GM15510 (cell line): Measurements from ENCODE around the gene ABHD17A.

ENCODE experiments used
- POLR2A ChIP-seq: IDR thresholded peaks from 3 replicates; pipeline ENCODE4 v1.6.1; 2011; ENCODE audit warnings: borderline replicate concordance; ENCODE audit not compliant: insufficient read length; ENCODE audit errors: extremely low read depth

ABHD17A gene

DNA sequence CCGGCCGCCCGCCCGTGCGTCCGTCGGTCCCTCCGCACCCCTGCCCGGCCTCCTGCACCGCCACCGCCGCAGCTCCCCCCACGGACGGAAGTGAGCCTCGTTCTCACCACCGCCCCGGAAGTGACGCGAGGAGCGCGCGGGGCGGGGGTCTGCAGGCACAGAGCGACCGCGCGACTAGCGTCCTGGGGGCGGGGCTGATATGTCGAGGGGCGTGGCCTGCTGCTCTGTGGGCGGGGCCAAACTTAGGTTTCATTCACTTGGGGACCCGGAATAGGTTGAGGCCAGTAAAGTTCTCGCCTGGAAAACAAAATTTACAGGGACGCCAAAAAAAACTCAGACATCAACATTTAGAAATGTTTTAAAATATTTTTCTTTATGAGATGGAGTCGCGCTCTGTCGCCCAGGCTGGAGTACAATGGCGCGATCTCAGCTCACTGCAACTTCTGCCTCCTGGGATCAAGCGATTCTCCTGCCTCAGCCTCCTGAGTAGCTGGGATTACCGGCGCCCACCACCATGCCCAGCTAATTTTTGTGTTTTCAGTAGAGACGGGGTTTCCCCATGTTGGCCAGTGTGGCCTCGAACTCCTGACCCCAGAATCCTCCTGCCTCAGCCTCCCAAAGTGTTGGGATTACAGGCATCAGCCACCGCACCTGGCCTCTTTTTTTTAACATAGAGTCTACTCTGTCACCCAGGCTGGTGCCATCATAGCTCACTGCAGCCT, at the start of gene ABHD17A:
Gene ABHD17A (minus strand): TSS at position 99 of the 722 bp plus-strand sequence. CDS start 3,930 bp downstream, outside the sequence.
- peak; percentile 62 for TF ChIP-seq POLR2A

DNA sequence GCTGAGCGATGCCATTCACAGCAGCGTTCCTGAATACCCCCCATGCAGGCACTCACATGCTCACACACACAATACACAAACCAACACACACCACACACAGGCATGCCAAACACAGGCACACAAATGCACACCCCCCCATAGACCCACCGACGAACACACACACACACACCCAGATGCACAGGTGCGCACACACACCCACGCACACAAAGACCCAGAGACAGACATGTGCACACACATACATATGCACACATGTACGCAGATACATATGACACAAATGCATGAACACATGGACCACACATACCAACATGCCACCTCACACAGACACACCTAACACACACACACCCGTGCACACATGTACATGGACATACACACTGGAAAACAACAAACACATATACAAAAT, 48.6 kb upstream of the ABHD17A start:
- no peak for TF ChIP-seq POLR2A

DNA sequence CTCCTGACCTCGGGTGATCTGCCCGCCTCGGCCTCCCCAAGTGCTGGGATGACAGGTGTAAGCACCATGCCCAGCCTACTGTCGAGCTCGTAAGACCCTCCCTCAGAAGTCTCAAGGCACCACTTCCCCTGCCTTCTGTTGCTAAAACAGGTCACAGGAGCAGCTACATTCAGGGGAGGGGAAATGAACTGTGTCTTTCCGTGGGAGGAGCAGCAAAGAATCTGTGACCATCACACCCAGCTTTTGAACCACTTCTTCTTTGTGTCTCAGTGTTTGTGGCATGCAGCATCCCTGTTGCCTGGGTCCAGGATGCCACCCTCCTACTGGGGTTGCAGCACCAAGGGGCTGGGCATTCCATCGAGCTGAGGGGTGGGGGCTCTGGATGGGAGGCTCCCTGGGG, 47.9 kb upstream of the ABHD17A start:
- no peak for TF ChIP-seq POLR2A

DNA sequence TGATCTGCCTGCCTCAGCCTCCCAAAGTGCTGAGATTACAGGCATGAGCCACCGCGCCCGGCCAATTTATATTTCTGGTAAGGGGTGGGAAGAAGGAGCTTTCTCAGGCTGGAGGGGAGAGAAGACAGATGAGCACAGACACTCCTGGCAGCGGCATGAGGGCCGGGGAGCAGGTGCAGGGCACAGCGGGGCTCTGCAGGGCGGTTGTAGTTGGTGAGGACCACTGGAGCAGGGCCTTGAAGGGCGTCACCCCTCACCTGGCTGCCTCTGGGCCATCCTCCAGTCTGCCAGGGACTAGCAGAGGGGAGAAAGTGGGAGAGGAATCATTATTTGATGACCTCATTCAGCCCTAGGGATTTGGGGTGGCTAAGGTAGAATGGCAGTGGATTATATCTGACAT, 47.1 kb upstream of the ABHD17A start:
- no peak for TF ChIP-seq POLR2A

DNA sequence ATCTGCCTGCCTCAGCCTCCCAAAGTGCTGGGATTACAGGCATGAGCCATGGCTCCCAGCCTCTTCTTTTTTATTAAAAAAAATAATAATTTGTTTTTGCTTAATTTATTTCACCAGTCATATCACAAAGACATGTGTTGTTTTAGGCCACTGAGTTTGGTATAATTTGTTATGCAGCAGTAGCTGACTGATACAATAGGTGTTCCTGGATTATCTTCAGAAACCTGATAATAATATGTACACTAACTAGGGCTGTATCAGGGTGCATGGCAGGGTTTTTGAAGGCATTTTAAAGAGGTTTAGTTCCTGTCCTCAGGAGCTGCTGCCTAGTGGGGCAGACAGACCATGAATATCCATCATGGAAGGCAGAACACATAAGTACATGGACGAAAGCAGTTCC, 46.1 kb upstream of the ABHD17A start:
- no peak for TF ChIP-seq POLR2A

DNA sequence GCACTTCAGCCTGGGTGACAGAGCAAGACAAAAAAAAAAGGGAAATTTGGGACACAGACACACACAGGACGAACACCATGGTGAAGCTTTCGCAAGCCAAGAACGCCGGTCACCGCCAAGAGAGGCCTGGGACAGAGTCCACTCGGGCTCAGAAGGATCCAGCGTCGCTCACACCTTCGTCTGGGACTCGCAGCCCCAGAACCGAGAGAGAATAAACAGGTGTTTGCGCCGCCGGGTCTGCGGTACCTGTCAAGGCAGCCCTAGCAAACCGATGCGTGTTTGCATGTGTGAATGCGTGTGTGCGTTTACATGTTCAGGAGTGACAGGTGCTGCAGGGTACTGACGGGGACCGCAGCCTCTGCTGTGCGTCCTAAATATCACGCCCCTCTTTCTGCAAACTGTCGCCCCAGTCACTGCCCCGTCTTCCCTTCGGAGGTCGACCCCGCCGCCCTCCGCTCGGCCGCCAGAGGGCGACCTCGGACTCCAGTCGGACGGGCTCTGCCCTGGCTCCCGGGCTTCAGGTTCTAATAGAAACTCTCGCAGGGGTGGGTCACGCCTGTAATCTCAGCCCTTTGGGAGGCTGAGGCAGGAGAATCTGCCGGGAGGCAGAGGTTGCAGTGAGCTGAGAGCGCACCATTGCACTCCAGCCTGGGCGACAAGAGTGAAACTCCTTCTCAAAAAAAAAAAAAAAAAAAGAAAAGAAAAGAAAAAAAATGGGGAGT, 43.9 kb upstream of the ABHD17A start:
- TF ChIP-seq POLR2A = no peak

DNA sequence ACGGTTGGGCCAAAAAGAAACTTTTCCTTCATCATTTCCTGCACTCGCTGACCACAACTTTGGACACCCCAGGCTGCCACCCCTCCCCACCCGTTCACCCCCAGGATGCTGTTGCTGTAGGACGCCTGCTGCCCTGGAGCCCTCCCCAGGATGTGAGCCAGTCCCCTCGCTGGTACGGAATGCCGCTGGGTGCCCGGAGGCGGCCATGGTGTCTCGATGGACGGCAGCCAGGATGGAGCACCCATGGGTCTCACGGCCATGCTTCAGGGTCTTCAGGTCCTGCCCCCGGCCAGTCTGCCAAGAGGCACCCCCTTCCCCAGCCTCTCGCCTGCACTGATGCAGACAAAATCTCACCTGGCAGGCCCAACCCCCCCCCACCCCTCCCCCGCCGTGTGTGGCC, 40.2 kb upstream of the ABHD17A start:
- no peak for TF ChIP-seq POLR2A

DNA sequence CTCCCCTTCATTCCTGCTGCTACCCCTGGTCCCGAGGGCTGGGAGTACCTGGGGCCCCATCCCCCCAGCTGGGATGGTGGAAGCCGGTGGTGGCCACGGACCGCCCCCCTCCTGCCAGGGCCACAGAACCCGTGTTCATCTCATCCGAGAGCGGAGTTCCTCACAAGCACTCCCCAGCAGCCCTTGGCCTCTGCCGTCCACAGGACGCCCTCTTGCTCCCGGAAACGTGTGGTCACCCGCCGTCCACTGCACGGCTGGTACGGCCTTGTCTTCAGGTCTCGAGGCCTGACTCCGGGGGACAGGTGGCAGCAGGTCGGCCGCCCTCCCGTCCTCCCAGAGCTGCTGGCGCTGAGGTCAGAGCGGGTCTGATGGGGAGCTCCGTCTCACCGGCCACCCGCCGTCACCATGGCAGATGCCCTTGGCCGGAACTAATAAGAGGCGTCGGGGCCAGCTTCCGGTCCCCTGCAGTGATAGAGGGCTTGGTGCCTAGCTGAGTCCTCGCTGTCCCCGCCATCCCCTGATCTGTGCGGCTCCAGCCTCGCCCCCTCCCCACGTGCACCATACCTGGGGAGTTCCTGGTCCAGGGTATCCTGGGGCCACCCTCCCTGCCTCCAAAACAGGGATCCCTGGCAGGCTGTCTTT, 39.1 kb upstream of the ABHD17A start:
- TF ChIP-seq POLR2A = no peak

DNA sequence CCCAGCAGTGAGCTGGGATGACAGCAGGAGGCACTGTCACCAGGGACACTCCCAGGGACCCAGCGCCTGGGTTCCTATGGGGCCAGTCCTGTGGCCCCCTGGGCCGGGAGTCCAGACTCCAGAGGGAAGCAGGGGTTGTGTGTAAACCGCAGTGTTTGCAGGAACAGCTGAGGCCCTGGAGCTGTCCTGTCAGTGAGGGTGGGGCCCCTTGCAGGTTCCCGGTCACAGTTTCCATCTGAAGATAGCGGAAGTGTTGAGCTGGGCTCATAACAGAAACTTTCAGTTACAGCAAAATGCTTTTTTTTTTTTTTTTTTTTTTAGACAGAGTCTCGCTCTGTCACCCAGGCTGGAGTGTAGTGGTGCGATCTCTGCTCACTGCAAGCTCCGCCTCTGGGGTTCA, 38.0 kb upstream of the ABHD17A start:
- TF ChIP-seq POLR2A = no peak

DNA sequence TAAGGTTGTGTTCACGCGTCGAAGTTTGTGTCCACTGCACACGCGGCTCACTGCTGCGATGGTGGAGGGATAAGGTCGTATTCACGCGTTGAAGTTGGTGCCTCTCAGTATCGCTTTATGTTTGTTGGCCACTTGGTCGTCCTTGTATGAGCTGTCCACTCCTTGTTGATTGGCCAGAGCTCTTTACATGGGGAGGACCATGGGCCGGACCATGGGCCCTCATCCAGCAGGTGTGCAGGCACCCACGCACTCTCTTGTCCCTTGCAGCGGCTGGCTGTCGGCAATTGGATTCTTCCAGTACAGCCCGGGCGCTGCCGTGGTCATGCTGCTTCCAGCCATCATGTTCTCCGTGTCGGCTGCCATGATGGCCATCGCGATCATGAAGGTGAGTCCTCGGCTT, 37.5 kb upstream of the ABHD17A start:
- TF ChIP-seq POLR2A = no peak

DNA sequence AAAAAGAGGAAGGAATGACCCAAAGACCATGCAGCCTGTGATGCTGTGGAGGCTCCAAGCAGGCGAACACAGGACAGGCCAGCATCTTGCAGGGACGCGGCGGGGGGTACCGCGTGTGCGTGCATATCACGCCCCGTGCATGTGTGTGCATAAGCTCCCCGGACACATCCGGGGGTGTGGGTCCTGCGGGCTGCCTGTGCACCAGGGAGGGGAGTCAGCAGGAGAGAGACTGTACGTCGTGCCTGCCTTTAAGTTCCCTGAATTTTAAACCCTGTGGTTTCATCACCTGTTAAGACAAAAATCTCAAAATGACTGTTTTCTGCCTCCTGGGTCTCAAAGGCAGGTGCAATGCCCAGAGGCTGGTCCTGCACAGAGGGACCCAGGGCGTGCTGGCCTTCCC, 36.5 kb upstream of the ABHD17A start:
- no peak for TF ChIP-seq POLR2A

DNA sequence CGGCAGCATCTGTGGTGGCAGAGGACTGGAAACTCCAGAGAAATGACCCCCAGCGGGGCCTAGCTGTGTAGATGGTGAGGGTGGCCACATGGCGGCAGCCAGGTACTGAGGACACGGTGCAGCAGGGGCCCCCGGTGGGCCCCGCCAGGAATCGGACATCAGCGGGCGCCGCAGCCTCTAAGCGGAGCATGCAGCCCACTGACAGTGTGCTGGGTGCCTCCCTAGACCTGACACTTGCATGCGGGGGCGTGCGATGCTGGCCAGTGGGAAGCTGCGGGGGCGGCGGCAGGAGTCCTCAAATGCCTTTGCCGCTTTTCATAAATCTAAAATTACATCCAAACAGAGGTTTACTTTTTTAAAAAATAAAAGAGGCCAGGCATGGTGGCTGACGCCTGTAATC, 36.0 kb upstream of the ABHD17A start:
- no peak for TF ChIP-seq POLR2A

DNA sequence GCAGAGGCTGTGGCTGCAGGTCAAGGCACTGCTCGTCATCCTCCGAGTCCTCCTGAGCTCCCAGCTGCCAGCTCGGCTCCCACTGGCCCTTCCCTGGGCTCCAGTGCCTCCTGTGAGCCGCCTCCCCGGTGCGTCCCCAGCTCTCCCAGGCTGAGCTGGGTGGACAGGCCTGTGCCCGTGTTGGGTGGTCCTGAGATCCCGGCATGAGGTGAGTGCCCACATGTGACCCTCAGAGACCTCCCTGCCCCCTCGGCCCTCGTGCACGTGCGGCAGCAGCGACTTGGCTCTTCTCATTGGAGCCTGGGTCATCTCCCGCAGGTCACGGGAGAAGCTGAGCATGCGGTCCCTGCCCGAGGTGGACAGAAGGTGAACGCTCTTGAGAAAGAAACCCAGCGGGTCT, 35.3 kb upstream of the ABHD17A start:
- no peak for TF ChIP-seq POLR2A

DNA sequence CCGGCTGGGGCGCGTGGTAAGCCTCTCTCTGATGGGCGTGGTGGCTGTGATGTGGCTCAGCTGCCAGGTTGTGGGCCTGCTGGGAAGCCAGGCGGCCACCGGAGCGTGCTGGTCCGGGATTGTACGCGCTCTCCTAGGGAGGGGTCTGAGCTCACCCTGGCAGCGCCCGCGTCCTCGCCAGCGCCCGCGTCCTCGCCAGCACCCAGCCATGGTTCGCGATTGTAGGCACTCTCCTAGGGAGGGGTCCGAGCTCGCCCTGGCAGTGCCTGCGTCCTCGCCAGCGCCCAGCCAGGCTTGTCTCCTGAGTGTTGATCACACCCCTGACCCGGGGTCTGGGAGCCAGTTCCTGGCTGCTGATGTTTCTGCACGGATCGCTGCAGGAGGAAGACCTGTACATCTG, 33.7 kb upstream of the ABHD17A start:
- no peak for TF ChIP-seq POLR2A

DNA sequence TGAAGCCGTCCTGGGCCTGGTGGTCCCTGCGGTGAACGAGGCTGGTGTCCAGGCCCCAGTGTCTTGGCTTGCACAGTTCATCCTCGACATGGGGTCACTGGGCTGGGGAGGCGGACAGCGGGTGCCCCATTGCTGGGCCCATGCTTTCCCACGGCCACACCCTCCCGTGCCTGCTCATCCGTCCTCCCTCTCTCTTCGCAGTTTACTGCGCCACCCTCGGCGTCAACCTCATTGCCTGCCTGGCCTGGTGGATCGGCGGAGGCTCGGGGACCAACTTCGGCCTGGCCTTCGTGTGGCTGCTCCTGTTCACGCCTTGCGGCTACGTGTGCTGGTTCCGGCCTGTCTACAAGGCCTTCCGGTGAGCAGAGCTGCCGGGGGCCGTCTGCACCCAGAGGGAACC, 32.6 kb upstream of the ABHD17A start:
- TF ChIP-seq POLR2A = no peak

DNA sequence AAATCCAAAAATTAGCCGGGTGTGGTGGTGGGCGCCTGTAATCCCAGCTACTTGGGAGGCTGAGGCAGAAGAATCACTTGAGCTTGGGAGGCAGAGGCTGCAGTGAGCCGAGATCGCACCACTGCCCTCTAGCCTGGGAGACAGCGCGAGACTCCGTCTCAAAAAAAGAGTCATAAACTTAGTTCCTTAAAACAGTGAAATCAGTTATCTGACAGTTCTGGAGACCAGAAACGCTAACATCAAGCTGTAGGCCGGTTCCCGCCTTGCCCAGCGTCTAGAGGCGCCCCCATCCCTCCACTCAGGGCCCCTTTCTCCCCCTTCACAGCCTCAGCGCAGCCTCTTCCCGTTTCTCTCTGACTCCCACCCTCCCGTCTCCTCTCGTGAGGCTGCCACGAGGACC, 31.9 kb upstream of the ABHD17A start:
- TF ChIP-seq POLR2A = no peak
